ENCODE measurements around the gene HNF4A.

DNA sequence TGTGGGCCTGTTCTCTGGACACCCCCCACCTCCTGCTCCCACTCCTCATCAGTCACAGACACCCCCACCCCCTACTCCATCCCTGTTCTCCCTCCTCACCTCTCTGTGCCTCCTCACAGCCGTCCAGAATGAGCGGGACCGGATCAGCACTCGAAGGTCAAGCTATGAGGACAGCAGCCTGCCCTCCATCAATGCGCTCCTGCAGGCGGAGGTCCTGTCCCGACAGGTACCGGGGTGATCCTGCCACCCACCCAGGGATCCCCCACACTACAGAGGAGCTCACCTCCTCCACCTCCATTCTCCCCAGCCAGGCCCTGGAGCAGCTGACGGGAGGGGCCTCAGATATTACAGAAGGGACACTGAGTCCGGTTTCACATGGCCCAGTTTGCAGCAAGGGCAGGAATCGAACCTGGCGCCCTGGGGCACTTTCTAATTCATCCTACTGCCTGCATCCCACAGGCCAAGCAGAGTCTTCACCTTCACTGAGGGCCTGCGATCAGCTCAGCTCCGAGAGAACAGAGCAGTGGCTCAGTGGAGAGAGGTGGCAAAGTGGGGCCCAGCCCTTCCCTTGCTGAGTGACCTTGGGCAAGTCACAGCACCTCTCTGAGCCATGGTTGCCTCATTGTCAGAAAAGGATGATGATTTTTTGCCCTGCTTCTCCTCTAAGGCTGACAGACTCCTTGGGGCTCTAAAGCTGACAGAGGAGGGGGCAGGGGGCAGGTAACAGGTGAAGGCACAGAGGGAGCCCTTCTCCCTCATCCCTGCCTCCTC lies 58.3 kb downstream of the HNF4A start:
- TF ChIP-seq, protein P1, sequence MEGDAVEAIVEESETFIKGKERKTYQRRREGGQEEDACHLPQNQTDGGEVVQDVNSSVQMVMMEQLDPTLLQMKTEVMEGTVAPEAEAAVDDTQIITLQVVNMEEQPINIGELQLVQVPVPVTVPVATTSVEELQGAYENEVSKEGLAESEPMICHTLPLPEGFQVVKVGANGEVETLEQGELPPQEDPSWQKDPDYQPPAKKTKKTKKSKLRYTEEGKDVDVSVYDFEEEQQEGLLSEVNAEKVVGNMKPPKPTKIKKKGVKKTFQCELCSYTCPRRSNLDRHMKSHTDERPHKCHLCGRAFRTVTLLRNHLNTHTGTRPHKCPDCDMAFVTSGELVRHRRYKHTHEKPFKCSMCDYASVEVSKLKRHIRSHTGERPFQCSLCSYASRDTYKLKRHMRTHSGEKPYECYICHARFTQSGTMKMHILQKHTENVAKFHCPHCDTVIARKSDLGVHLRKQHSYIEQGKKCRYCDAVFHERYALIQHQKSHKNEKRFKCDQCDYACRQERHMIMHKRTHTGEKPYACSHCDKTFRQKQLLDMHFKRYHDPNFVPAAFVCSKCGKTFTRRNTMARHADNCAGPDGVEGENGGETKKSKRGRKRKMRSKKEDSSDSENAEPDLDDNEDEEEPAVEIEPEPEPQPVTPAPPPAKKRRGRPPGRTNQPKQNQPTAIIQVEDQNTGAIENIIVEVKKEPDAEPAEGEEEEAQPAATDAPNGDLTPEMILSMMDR (IDR thresholded peaks at IDR 0.05) = no peak
- no peak for TF ChIP-seq POLR2A (IDR thresholded peaks at IDR 0.05)

All from uterus (tissue), 2 donors.